GM04503 (cell line): ENCODE measurements around the gene CLDN7.

ENCODE experiments used
- DNase-seq: peaks from one replicate; pipeline ENCODE4 v3.0.0-alpha.2; 2012; ENCODE audit warnings: low read depth

Gene CLDN7

GRCh38 chr17:7237266-7237760 is 25.0 kb downstream of the CLDN7 start:
- no peak for DNase-seq

GRCh38 chr17:7236808-7237207 is 25.5 kb downstream of the CLDN7 start:
- DNase-seq, result no peak

GRCh38 chr17:7235693-7236665 is 26.3 kb downstream of the CLDN7 start:
- no peak for DNase-seq

GRCh38 chr17:7234083-7234951 is 28.0 kb downstream of the CLDN7 start, which contains the start of gene DVL2:
Gene DVL2 (minus strand): TSS chr17:7234517. CDS start chr17:7234262, 255 bp downstream.
- DNase-seq, result no peak

GRCh38 chr17:7233701-7234082 is 28.6 kb downstream of the CLDN7 start:
- DNase-seq, result no peak

GRCh38 chr17:7232114-7232513 is 30.2 kb downstream of the CLDN7 start:
- no peak for DNase-seq

GRCh38 chr17:7229504-7229903 is 32.8 kb downstream of the CLDN7 start:
- no peak for DNase-seq

- no peak for DNase-seq
Measured at GRCh38 chr17:7228920-7229319, 33.4 kb downstream of the CLDN7 start.

- DNase-seq, result no peak
Measured at GRCh38 chr17:7226721-7227710, 35.3 kb downstream of the CLDN7 start.

GRCh38 chr17:7225711-7226331 is 36.5 kb downstream of the CLDN7 start:
- DNase-seq, result no peak

- DNase-seq, result no peak
Measured at GRCh38 chr17:7224661-7225111, 37.6 kb downstream of the CLDN7 start.

- no peak for DNase-seq
Measured at GRCh38 chr17:7224110-7224509, 38.2 kb downstream of the CLDN7 start.

- DNase-seq, result no peak
Measured at GRCh38 chr17:7223375-7223774, 38.9 kb downstream of the CLDN7 start.

GRCh38 chr17:7222972-7223292 is 39.3 kb downstream of the CLDN7 start:
- DNase-seq, result no peak

- no peak for DNase-seq
Measured at GRCh38 chr17:7222093-7222971, 39.9 kb downstream of the CLDN7 start.

- DNase-seq, result no peak
Measured at GRCh38 chr17:7221278-7222092, 40.8 kb downstream of the CLDN7 start.

- DNase-seq, result no peak
Measured at GRCh38 chr17:7220593-7221277, 41.5 kb downstream of the CLDN7 start.

GRCh38 chr17:7219812-7220592 is 42.3 kb downstream of the CLDN7 start, which contains the start of the genes ACADVL and DLG4:
Gene ACADVL (plus strand): TSS chr17:7219938. CDS start chr17:7219985, 47 bp downstream.
Gene DLG4 (minus strand): TSS chr17:7219836.
- peak; percentile 46 for DNase-seq
